DMS 273 (cell line): ENCODE measurements around the gene PPP1R36.
"Not testable (repeated sequence)": the region's sequence is repeated elsewhere in the genome, so short reads cannot be mapped to it uniquely, and the experiment has no call there.

ENCODE experiments used
- DNase-seq: peaks from one replicate; lab custom pipeline; 2025; ENCODE audit not compliant: unreplicated experiment; lab: John Stamatoyannopoulos, UW

The PPP1R36 gene

DNA sequence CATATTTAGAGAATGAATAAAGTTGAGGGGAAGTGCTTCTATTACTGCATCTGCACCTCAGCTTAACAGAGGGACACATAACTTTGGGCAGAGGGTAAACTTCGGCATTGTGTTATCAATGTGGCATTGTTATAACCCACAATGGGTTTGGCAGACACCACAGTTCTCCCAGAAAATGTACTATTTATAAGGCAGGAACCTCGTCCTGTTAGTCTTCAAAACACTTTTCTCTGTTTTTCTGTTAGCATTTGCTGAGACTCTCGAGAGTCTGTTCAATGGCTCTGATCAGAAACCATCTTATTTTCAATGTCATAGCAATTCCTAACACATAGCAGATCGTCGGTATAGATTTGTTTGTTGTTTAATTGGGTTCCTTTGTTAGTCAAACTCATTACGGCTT lies 13.9 kb downstream of the PPP1R36 start:
- DNase-seq = no peak

GRCh38 chr14:64566651-64567122 lies 16.9 kb downstream of the PPP1R36 start:
- DNase-seq = no peak

GRCh38 chr14:64569138-64569631 lies 19.4 kb downstream of the PPP1R36 start:
- no peak for DNase-seq

GRCh38 chr14:64569646-64570045 lies 19.9 kb downstream of the PPP1R36 start:
- DNase-seq = not testable (repeated sequence)

DNA sequence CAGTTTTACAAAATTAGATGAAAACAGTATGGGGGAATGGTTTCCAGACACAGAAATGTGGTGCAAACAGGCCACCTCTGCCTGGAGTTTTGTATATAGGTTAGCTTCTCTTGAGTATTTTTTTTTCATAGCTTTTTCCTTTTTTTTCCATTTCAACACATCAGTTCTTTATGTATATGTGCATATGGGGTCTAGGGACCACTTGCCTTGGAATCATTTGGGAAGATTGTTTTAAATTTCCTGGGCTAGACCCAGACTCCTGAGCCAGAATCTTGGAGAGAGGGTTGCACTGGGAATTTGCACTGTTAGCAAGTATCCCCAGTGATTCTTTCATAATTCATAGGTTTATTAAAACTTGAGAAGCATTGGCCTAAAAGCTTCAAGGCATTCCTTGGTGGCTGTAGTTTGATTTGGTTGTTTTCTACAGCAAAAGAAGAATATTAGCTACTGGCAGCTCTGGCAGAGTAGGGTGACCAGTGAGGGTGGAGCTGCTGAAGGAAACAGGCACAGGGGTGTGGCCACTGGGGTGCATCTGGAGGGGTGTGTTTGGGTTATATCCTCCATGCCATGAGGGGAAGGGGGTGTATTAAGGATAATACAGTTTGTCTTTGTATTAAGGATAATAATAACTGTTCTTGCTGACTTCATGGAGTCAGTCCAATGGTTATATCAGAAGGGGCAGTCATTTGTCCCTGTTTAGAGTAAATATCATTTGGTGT lies 22.8 kb downstream of the PPP1R36 start:
- peak; percentile 56 for DNase-seq

- peak; percentile 86 for DNase-seq
These were observed 23.3 kb downstream of the PPP1R36 start for GRCh38 chr14:64573109-64573508.

GRCh38 chr14:64574371-64575107 lies 24.8 kb downstream of the PPP1R36 start:
- no peak for DNase-seq

- DNase-seq = no peak
These were observed 27.4 kb downstream of the PPP1R36 start for GRCh38 chr14:64577211-64577610.

- DNase-seq = no peak
These were observed 30.7 kb downstream of the PPP1R36 start for GRCh38 chr14:64580467-64580866.

DNA sequence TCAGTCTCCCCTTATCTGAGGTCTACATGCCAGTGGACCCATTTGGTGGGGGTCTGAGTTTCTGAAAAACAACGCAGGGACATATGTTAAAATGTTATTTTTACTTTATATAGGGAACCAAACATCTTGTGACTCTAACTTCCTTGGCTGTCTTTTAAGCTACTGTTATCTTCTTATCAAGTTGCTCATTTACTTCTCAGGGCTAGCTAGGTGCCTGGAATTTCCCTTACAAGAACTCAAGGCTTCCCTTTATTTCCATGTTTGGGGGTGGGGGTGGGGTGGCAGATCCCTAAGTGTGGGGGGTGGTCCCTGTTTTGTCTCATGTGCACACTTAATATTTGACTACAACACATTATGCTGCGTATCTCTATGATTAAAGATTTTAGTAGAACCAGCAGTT lies 31.6 kb downstream of the PPP1R36 start:
- no peak for DNase-seq

DNA sequence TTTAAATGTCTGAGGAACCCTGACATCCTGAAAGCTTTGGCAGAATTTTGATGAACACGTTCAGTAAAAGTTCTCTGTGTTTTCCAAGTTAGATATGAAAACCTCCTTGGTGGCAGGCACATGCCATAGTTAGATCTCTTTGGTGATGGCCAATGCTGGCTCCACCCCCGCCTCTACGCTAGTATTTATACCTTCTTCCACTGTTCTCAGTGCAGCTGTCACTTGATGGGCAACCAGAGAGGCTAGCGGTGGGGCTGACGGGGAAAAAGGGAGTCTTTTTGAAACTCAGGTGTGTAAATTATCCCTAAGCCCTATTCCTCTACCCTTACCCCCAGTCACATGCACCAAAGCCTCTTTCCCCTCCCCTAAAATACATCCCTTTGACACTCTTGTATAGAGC lies 32.1 kb downstream of the PPP1R36 start:
- DNase-seq = no peak

DNA sequence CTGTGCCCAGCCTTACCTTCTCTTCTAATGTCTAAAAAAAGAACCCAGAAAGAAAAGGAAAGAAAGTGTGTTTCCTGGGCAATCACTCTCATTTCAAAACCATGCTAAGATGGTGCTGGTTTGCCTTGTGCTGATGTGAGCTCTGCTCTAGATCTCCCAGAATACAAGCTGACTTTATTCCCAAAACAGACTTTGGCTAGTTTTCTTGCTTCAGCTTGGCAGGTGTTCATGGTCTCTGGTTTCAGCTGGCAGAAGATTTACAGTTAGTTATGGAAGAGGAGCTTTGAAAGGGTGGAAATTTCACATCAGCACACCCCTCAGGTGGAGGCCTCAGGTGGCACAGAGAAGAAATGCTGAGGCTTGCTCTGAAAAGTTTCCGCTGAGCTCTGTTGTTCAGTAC lies 34.4 kb downstream of the PPP1R36 start:
- peak; percentile 36 for DNase-seq

GRCh38 chr14:64591809-64592208 lies 42.0 kb downstream of the PPP1R36 start:
- DNase-seq = no peak

DNA sequence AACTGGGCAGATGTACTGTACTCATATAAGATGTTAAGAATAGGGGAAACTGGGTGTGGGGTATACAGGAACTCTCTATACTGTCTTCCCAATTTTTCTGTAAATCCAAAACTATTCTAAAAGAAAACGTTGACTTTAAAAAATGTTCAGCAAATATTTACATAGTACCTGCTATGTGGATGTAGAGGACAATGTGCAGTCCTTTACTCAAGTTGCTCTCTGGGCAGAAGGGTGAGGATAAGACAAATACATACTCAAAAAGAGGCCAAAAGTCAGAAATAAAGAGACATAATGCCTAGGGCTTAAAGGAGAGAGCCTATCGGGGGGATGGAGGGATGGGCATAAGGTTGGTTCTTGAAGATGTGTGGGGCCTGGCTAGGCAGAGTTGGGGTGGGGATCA lies 44.7 kb downstream of the PPP1R36 start:
- DNase-seq = no peak

GRCh38 chr14:64598404-64598803 lies 48.6 kb downstream of the PPP1R36 start:
- DNase-seq = no peak

DNA sequence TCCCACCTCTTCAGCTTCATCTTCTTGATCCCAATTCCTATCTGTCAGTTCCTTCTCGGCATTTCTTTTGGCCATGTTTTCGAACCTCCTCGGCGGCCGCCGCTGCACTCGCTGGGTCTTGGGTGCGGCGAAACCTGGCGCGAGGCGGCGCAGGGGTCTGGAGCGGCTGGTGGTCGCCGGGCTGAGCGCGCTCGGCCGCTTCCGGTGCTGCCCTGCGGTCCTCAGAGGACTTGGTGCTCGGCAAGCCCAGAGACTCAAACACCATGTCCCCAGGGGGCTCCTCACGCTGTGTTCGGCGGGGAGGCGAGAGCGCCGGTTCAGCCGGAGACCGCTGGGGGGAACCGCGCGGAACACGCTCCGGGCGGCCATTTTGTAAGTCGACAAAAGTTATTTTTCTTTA lies 51.8 kb downstream of the PPP1R36 start:
- no peak for DNase-seq

- no peak for DNase-seq
These were observed 53.1 kb downstream of the PPP1R36 start for GRCh38 chr14:64602826-64603225.

- no peak for DNase-seq
These were observed 54.2 kb downstream of the PPP1R36 start for GRCh38 chr14:64604001-64604400.

DNA sequence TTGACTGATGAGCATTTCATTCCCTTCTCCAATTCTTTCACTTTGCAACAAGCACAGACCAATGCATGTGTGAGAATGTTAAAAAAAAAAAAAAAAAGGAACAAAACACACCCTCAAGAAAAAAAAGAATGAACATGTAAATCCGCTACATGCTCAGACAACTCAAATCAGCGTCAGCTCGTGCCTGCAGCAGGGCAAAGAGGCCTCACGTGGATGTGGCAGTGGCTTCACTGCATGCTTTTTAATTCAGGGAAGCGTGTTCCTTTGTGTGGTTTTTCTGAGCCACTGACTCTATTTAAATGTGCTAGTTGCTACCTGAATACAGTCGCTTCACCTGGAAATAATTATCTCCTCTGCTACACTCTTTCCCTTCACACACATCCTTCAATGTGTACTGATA lies 55.1 kb downstream of the PPP1R36 start:
- no peak for DNase-seq

GRCh38 chr14:64605926-64606685 lies 56.3 kb downstream of the PPP1R36 start:
- no peak for DNase-seq

GRCh38 chr14:64610049-64610746 lies 60.4 kb downstream of the PPP1R36 start:
- no peak for DNase-seq
